DMS79 (cell line): ENCODE measurements around the gene OR52E2.
"Not testable (repeated sequence)": the region's sequence is repeated elsewhere in the genome, so short reads cannot be mapped to it uniquely, and the experiment has no call there.

Experiments
- DNase-seq: peaks from one replicate; lab custom pipeline; 2025; lab: John Stamatoyannopoulos, UW

OR52E2 gene

GRCh38 chr11:5059391-5059790 is at the start of gene OR52E2:
TSS of gene OR52E2 (minus strand) at chr11:5059627. CDS start at chr11:5059627, 0 bp downstream.
- no peak for DNase-seq

DNA sequence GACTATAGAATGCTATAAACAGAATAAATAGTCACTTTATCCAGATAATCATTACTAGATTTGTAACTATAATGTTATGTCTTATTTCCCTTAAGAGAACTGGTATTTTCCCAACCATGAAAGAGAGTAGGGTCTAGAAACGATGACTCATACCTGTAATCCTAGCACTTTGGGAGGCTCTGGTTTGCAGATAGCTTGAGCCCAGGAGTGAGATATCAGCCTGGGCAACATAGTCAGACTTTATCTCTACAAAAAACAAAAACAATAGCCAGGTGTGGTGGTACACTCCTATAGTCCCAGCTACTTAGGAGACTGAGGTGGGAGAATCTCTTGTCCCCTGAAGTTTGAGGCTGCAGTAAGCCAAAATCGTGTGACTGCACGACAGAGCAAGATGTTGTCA is 47.9 kb upstream of the OR52E2 start:
- DNase-seq: no peak

DNA sequence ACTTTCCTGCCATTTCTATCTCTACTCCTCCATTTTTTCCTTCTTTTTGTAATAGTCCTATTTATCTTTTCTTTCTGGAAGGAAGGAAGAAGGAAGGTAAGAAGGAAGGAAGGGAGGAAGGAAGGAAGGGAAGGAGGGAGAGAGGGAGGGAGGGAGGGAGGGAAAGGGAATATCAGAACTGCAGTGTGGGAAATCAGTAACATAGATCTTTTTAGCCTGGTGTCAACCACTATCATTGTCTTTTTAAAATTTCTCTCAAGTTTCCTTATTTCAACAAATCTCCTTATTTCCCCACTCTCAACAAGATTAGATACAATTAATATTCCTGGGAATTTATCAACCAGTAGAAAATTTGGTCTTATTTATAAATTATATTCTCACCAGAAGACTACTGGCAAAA is 43.6 kb upstream of the OR52E2 start:
- no peak for DNase-seq

DNA sequence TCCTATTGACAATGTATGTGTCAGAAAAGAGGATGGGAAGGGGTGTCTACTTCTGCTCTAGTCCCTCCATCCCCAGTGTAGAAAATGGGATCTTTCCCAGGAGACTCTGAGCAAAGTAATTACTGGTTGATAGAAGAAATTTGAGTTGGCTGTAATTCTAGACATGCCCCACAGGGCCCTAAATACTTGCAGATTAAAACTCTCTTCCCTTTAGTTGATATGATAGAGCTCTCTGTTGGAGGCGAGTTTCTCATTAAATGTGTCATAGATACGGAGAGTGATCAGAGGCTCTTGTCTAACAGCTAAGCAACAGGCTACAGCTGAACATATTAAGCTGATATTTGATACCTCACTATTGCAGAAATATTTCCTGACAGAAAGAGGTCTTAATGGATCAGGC is 42.8 kb upstream of the OR52E2 start:
- no peak for DNase-seq

GRCh38 chr11:5096011-5096410 is 36.6 kb upstream of the OR52E2 start:
- DNase-seq: no peak

- DNase-seq: no peak
Observed at GRCh38 chr11:5092821-5093585, 33.6 kb upstream of the OR52E2 start.

GRCh38 chr11:5090668-5091067 is 31.2 kb upstream of the OR52E2 start:
- DNase-seq: no peak

GRCh38 chr11:5088556-5088955 is 29.1 kb upstream of the OR52E2 start:
- no peak for DNase-seq

DNA sequence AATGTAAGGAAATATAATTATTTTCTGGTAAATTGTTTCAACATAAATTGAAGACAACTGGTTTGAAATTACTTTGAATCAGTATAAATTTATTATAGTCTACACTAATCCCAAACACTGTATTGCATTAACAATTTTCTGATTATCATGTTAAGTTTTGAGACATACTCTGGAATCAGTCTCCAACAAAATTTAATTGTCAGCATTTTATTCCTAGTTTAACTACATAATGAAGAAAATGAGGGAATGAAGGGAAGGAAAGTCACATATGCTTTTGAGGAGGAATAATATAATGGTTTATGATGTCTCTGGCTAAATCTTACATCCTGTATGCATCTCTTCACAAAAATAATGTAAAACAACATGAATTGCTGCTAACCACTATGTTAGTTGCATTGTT is 24.2 kb upstream of the OR52E2 start:
- DNase-seq: no peak

DNA sequence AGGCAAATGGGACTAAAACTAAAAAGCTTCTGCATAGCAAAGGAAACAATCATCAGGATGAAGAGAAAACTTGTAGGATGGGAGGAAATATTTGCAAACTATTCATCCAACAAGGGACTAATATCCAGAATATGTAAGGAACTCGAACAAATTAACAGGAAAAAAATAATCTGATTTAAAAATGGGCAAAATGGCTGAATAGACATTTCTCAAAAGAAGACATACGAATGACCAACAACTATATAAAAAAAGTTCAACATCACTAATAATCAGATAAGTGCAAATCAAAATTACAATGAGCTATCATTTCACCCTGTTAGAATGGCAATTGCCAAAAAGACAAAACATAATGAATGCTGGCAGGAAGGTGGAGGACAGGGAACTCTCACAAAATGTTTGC is 22.0 kb upstream of the OR52E2 start:
- DNase-seq: no peak

GRCh38 chr11:5071799-5072198 is 12.4 kb upstream of the OR52E2 start:
- no peak for DNase-seq

- DNase-seq: no peak
Observed at GRCh38 chr11:5069272-5069671, 9.8 kb upstream of the OR52E2 start, which contains the start of gene OR52E1. TSS of gene OR52E1 (plus strand) at chr11:5069572.

DNA sequence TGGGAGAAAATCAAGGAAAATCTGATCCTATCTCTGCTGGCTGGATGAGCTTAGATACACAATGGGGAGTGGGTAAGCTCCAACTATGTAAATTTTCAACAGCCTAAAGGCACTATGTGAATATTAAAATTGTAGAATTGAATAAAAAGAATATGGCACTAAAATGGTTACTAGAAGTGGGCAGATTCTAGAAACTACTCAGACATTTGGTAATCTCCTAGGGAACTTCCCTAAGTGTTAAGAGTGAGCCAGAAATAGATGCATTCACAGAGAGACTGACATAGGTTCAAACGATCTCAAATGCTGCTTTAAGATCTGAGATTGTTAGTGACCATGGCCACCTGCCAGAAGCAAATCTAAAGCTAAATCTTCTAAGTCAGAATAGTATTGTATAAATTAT is 5.6 kb upstream of the OR52E2 start:
- DNase-seq: no peak

DNA sequence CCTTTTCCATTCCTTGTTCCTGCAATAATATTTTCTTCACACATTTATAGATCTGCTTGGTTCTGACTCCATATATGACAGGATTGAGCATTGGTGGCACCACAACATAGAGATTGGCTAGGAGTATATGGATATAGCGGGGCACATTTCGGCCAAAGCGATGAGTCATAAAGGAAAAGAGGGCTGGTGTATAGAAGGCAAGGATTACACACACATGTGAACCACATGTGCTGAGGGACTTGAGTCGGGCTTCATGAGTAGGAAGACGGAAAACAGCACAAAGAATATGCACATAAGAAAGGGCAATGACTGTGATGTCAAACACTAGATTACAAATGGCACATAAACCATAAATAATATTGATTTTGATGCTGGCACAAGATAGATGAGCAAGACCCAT is 748 bp downstream of the OR52E2 start:
- not testable (repeated sequence) for DNase-seq

GRCh38 chr11:5046754-5047330 is 12.6 kb downstream of the OR52E2 start:
- DNase-seq: no peak

DNA sequence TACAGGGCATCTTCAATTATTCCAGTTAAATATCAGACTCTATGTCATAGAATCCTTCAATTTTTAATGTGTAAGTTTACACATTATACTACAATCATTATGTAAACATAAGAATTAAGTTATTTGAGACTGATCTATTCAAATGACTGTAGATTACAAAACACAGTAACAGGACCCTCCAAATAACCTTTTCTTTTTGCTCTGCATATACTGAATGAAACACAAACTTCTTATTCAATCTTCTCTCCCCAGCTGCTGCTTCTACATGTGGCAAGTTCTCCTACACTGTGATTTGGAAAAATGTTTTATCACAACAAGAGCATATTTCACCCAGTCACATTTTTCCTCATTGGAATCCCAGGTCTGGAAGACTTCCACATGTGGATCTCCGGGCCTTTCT is 13.2 kb downstream of the OR52E2 start, which contains the start of gene OR52J3:
Gene OR52J3 (plus strand): TSS at position 301 of the 400 bp plus-strand sequence. CDS start 0 bp downstream, at position 301.
- no peak for DNase-seq

- DNase-seq: no peak
Observed at GRCh38 chr11:5043380-5043779, 16.0 kb downstream of the OR52E2 start.

DNA sequence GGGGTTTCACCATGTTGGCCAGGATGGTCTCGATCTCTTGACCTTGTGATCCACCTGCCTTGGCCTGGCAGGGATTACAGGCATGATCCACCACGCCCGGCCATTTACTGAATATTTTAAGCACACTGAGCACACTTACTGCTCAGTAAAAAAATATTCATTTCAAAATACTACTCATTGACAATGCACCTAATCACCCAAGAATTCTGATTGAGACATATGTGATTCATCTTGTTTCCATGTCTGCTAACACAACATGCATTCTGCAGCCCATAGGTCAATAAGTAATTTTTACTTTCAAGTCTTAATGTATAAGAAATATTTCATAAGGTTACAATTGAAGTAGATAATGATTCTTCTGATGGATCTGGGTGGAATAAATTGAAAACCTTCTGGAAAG is 17.3 kb downstream of the OR52E2 start:
- DNase-seq: no peak

DNA sequence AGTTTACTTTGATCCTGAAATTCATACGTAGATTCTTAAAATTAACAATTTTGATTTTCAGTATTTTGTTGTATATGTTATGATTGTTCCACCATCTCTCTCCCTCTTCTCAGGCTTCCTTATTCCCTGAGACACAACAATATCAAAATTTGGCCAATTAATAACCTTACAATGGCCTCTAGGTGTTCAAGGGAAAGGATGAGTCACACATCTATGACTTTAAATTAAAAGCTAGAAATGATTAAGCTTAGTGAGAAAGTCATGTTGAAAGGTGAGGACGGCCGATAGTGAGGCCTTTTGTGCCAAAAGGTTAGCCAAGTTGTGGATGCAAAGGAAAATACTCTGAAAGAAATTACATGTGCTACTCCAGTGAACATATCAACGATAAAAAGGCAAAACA is 18.6 kb downstream of the OR52E2 start:
- no peak for DNase-seq

GRCh38 chr11:5038341-5038740 is 21.1 kb downstream of the OR52E2 start:
- DNase-seq: no peak

DNA sequence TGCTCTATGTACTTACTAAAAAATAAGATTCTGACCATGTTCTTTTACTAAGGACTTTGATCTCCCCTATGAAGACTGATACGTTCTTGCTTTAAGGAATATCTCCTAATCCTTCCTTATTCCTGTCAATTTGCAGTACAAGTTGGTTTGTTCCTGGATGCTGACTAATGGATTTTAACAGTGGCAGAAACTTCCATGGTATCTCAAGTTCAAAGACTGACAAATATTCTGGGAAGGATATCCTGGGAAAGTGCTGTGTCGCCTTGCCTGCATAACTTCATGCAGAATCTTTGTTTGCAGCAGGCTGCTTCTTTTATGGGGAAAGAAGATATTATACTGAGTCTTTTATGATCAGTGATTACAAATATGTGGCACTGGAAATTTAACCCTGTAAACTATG is 21.5 kb downstream of the OR52E2 start:
- DNase-seq: no peak

DNA sequence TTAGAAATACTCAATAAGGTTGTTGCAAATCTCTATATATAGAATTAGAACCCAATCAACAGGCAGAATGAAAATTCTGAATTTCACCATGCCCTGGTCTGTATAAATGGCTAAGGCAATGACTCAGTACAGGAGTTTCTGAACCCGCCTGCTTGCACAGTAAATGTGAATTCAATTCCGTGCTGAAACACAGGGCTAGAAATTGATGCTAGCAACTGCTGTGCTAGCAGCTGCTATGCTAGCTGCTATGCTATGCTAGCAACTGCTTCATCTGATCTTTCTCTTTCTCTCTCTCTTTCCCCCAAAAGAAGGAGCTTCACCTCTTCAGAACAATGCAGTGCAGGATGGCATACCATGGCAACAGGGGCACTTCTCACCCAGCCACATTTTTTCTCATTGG is 22.8 kb downstream of the OR52E2 start:
- no peak for DNase-seq

- DNase-seq: no peak
Observed at GRCh38 chr11:5021996-5022395, 37.4 kb downstream of the OR52E2 start.

GRCh38 chr11:5013012-5013411 is 46.4 kb downstream of the OR52E2 start:
- no peak for DNase-seq
